Activated CD8-positive, alpha-beta T cell treated with anti-CD3 and anti-CD28 coated beads, Interleukin-2, amount 10 ng/mL, durations not matched to agents 7 days and 5 days (primary cell): Measurements from ENCODE around the gene HCFC1. TPM values are rescaled to one million over a fixed set of nuclear protein-coding genes. Genes with fewer than 3 reads are reported as not detected.

Experiments used
- ATAC-seq: fragments of 150-1000 bp; cut with Tn5 transposase; one replicate; pipeline ENCODE4 v1.10.0; 2021; ENCODE audit warnings: moderate library complexity
- CTCF ChIA-PET: fragments of 350-600 bp; sonication (Branson Sonifier 250); formaldehyde crosslinking; loops from one replicate; lab custom pipeline; 2021; ENCODE audit warnings: antibody characterized with exemption; lab: Charles Lee
- POLR2A ChIA-PET: fragments of 350-600 bp; sonication (Branson Sonifier 250); formaldehyde crosslinking; loops from one replicate; lab custom pipeline; 2021; ENCODE audit warnings: antibody characterized with exemption; lab: Charles Lee
- DNase-seq: peaks from one replicate; pipeline ENCODE4 v3.0.0-alpha.2; 2020
- H3K27ac Mint-ChIP-seq: one replicate; pipeline ENCODE4 v1.8.0; 2021; ENCODE audit warnings: mild to moderate bottlenecking, mixed read lengths
- H3K27me3 Mint-ChIP-seq: one replicate; pipeline ENCODE4 v1.8.0; 2021; ENCODE audit warnings: low read depth, mixed read lengths
- H3K36me3 Mint-ChIP-seq: one replicate; pipeline ENCODE4 v1.8.0; 2021; ENCODE audit warnings: low read depth, mixed read lengths
- H3K4me1 Mint-ChIP-seq: one replicate; pipeline ENCODE4 v1.8.0; 2021; ENCODE audit warnings: low read depth, mixed read lengths
- H3K4me3 Mint-ChIP-seq: one replicate; pipeline ENCODE4 v1.8.0; 2021; ENCODE audit warnings: mild to moderate bottlenecking, mixed read lengths
- H3K9me3 Mint-ChIP-seq: one replicate; pipeline ENCODE4 v1.8.0; 2022; ENCODE audit warnings: mixed read lengths; ENCODE audit not compliant: insufficient read depth
- total RNA-seq, 2 experiments: library from RNA; stranded (reverse); gene quantifications; one replicate each; pipeline ENCODE4 v1.2.3, GENCODE V29; 2021

The HCFC1 gene
- total RNA-seq, 2 experiments from 2014 or later = 141 to 146 TPM

- peak; percentile 83 for DNase-seq
- peaks cover 49% of the 10 kb centered on the region for H3K4me1 Mint-ChIP-seq
- H3K9me3 Mint-ChIP-seq = no peaks in the 10 kb centered on the region
- peaks cover 29% of the 10 kb centered on the region for H3K36me3 Mint-ChIP-seq
- H3K27ac Mint-ChIP-seq = peak overlapping the region; percentile 82
- H3K4me3 Mint-ChIP-seq = no peak overlapping the region
- ATAC-seq = peak; percentile 76
- H3K27me3 Mint-ChIP-seq = no peaks in the 10 kb centered on the region
- POLR2A ChIA-PET = interaction anchor here (0.9 to 6.6 kb wide), 4 partner anchors 11 to 21 kb away, joined by 3 to 84 read pairs (median 5); partner anchors contain the start of gene ARHGAP4
- CTCF ChIA-PET = interaction anchor here (0.7 to 10.6 kb wide), 13 partner anchors 9 to 183 kb away, joined by 3 to 228 read pairs (median 4); partner anchors contain the start of genes ARHGAP4, HCFC1, NAA10 and PLXNB3
Measured at GRCh38 chrX:153947009-153947769, 24.4 kb downstream of the HCFC1 start.

- no peak overlapping the region for H3K4me3 Mint-ChIP-seq
- peaks cover 48% of the 10 kb centered on the region for H3K4me1 Mint-ChIP-seq
- H3K27ac Mint-ChIP-seq = no peak overlapping the region
- peaks cover 26% of the 10 kb centered on the region for H3K36me3 Mint-ChIP-seq
- CTCF ChIA-PET = interaction anchor here (0.8 to 10.6 kb wide), 9 partner anchors 10 to 182 kb away, joined by 3 to 228 read pairs (median 4); partner anchors contain the start of genes ARHGAP4, HCFC1, NAA10 and PLXNB3
- no peaks in the 10 kb centered on the region for H3K9me3 Mint-ChIP-seq
- no peaks in the 10 kb centered on the region for H3K27me3 Mint-ChIP-seq
- DNase-seq (no peak), ATAC-seq (no peak)
- POLR2A ChIA-PET = interaction anchor here (1.5 to 6.6 kb wide), 2 partner anchors 20 to 22 kb away, joined by 4 to 84 read pairs; partner anchors contain the start of gene ARHGAP4
Measured at GRCh38 chrX:153945956-153946943, 25.4 kb downstream of the HCFC1 start.

GRCh38 chrX:153944800-153945150 lies 26.8 kb downstream of the HCFC1 start:
- ChIA-PET CTCF (interaction anchor here (10.6 kb wide), 1 partner anchor 19 kb away, joined by 228 read pairs; the partner anchor contains the start of gene ARHGAP4), POLR2A (interaction anchor here (0.6 to 6.6 kb wide), 3 partner anchors 18 to 205 kb away, joined by 3 to 84 read pairs (median 3); partner anchors contain the start of gene ARHGAP4)
- DNase-seq (no peak), ATAC-seq (peak; percentile 11)
- Mint-ChIP-seq H3K27me3 (no peaks in the 10 kb centered on the region), H3K4me3 (peak overlapping the region; percentile 74), H3K36me3 (peaks cover 14% of the 10 kb centered on the region), H3K9me3 (no peaks in the 10 kb centered on the region), H3K4me1 (peaks cover 42% of the 10 kb centered on the region), H3K27ac (no peak overlapping the region)

- ATAC-seq (peak; percentile 32), DNase-seq (peak; percentile 51)
- Mint-ChIP-seq H3K27me3 (no peaks in the 10 kb centered on the region), H3K36me3 (peaks cover 9% of the 10 kb centered on the region), H3K27ac (peak within 1 kb of the TSS; percentile 74), H3K4me1 (peaks cover 40% of the 10 kb centered on the region), H3K4me3 (peak within 1 kb of the TSS; percentile 74), H3K9me3 (no peaks in the 10 kb centered on the region)
- CTCF ChIA-PET = interaction anchor here (10.6 kb wide), 1 partner anchor 18 kb away, joined by 228 read pairs; the partner anchor contains the start of gene ARHGAP4
- POLR2A ChIA-PET = interaction anchor here (0.6 to 6.6 kb wide), 3 partner anchors 17 to 160 kb away, joined by 3 to 84 read pairs (median 4); partner anchors contain the start of gene ARHGAP4
Measured at GRCh38 chrX:153944140-153944799, 27.3 kb downstream of the HCFC1 start, which contains the start of gene RENBP. Gene RENBP, minus strand, starts transcription at chrX:153944643. Its CDS starts 33 bp downstream, at chrX:153944610.

- Mint-ChIP-seq H3K36me3 (no peaks in the 10 kb centered on the region), H3K4me3 (peak overlapping the region; percentile 66), H3K27ac (peak overlapping the region; percentile 77), H3K4me1 (peaks cover 23% of the 10 kb centered on the region), H3K9me3 (no peaks in the 10 kb centered on the region), H3K27me3 (no peaks in the 10 kb centered on the region)
- peak; percentile 18 for ATAC-seq
- DNase-seq = no peak
- CTCF ChIA-PET = interaction anchor here (0.9 to 2.0 kb wide), 2 partner anchors 13 to 17 kb away, joined by 4 to 6 read pairs; no protein-coding TSS in a partner anchor
- POLR2A ChIA-PET = interaction anchor here (1.7 kb wide), 1 partner anchor 15 kb away, joined by 11 read pairs; the partner anchor contains the start of gene ARHGAP4
Measured at GRCh38 chrX:153941336-153942252, 30.0 kb downstream of the HCFC1 start.

GRCh38 chrX:153939573-153939972 lies 32.0 kb downstream of the HCFC1 start:
- Mint-ChIP-seq H3K9me3 (no peaks in the 10 kb centered on the region), H3K4me1 (peaks cover 25% of the 10 kb centered on the region), H3K27me3 (no peaks in the 10 kb centered on the region), H3K27ac (no peak overlapping the region), H3K4me3 (no peak overlapping the region), H3K36me3 (no peaks in the 10 kb centered on the region)
- ATAC-seq = no peak
- POLR2A ChIA-PET = interaction anchor here (1.1 to 1.6 kb wide), 4 partner anchors 10 to 15 kb away, joined by 3 to 5 read pairs (median 4); partner anchors contain the start of gene ARHGAP4
- CTCF ChIA-PET = interaction anchor here (1.4 to 2.7 kb wide), 3 partner anchors 8 to 15 kb away, joined by 4 to 10 read pairs (median 6); no protein-coding TSS in a partner anchor
- no peak for DNase-seq

GRCh38 chrX:153938226-153938786 lies 33.3 kb downstream of the HCFC1 start:
- H3K4me3 Mint-ChIP-seq = no peak overlapping the region
- no peaks in the 10 kb centered on the region for H3K27me3 Mint-ChIP-seq
- ChIA-PET POLR2A (interaction anchor here (0.6 kb wide), 1 partner anchor 60 kb away, joined by 3 read pairs; no protein-coding TSS in a partner anchor), CTCF (interaction anchor here (1.2 to 2.7 kb wide), 2 partner anchors 9 to 14 kb away, joined by 5 to 10 read pairs; no protein-coding TSS in a partner anchor)
- H3K4me1 Mint-ChIP-seq = peaks cover 26% of the 10 kb centered on the region
- H3K9me3 Mint-ChIP-seq = no peaks in the 10 kb centered on the region
- DNase-seq (no peak), ATAC-seq (no peak)
- H3K27ac Mint-ChIP-seq = peak overlapping the region; percentile 33
- H3K36me3 Mint-ChIP-seq = no peaks in the 10 kb centered on the region

GRCh38 chrX:153937056-153937455 lies 34.6 kb downstream of the HCFC1 start:
- H3K4me3 Mint-ChIP-seq = no peak overlapping the region
- H3K27ac Mint-ChIP-seq = no peak overlapping the region
- H3K9me3 Mint-ChIP-seq = no peaks in the 10 kb centered on the region
- no peak for DNase-seq
- H3K27me3 Mint-ChIP-seq = no peaks in the 10 kb centered on the region
- ChIA-PET CTCF (interaction anchor here (2.7 kb wide), 1 partner anchor 10 kb away, joined by 10 read pairs; no protein-coding TSS in a partner anchor), POLR2A (interaction anchor here (0.6 to 1.6 kb wide), 2 partner anchors 9 to 11 kb away, joined by 3 to 6 read pairs; partner anchors contain the start of gene ARHGAP4)
- H3K4me1 Mint-ChIP-seq = peaks cover 23% of the 10 kb centered on the region
- ATAC-seq = no peak
- no peaks in the 10 kb centered on the region for H3K36me3 Mint-ChIP-seq

- Mint-ChIP-seq H3K4me3 (peak overlapping the region; percentile 62), H3K27ac (peak overlapping the region; percentile 30), H3K4me1 (peaks cover 31% of the 10 kb centered on the region), H3K27me3 (no peaks in the 10 kb centered on the region), H3K36me3 (peaks cover 10% of the 10 kb centered on the region), H3K9me3 (no peaks in the 10 kb centered on the region)
- DNase-seq = no peak
- no peak for ATAC-seq
- ChIA-PET CTCF (interaction anchor here (1.0 to 1.8 kb wide), 3 partner anchors 11 to 12 kb away, joined by 3 to 12 read pairs (median 3); no protein-coding TSS in a partner anchor), POLR2A (no interaction called here)
Measured at GRCh38 chrX:153935326-153935851, 36.2 kb downstream of the HCFC1 start.
